CD4-positive, alpha-beta memory T cell (primary cell): Measurements from ENCODE around the gene SYT8. TPM values are rescaled to one million over a fixed set of nuclear protein-coding genes. Genes with fewer than 3 reads are reported as not detected.

ENCODE experiments used
- CTCF ChIA-PET: fragments of 350-600 bp; sonication (Branson Sonifier 250); formaldehyde crosslinking; loops from one replicate; lab custom pipeline; 2021; ENCODE audit warnings: inconsistent platforms; ENCODE audit not compliant: partially characterized antibody; lab: Charles Lee
- POLR2A ChIA-PET: fragments of 350-600 bp; sonication (Branson Sonifier 250); formaldehyde crosslinking; loops from one replicate; lab custom pipeline; 2021; ENCODE audit not compliant: partially characterized antibody; lab: Charles Lee
- DNase-seq, 5 donors: peaks; one replicate each; pipeline versions ENCODE4 v3.0.0 to v3.0.0-alpha.2; 2020 to 2022; ENCODE audit warnings: mixed read lengths in 1 of 5
- H3K27ac ChIP-seq: one replicate; pipeline ENCODE4 v1.7.0; 2013; ENCODE audit warnings: low read depth, low read length
- H3K27me3 ChIP-seq: 2 replicates; pipeline ENCODE4 v1.7.0; 2013; ENCODE audit warnings: mild to moderate bottlenecking, low read length, moderate library complexity; ENCODE audit not compliant: insufficient read depth
- H3K36me3 ChIP-seq: 2 replicates; pipeline ENCODE4 v1.7.0; 2013; ENCODE audit warnings: mild to moderate bottlenecking, low read length, moderate library complexity; ENCODE audit not compliant: insufficient read depth
- H3K4me1 ChIP-seq: 2 replicates; pipeline ENCODE4 v1.7.0; 2013; ENCODE audit warnings: mild to moderate bottlenecking, low read length, moderate library complexity; ENCODE audit not compliant: insufficient read depth
- H3K4me3 ChIP-seq, 2 donors: one replicate each; pipeline ENCODE4 v1.7.0; 2013; ENCODE audit warnings: low read length in 2 of 2, mild to moderate bottlenecking in 1 of 2
- H3K9me3 ChIP-seq, 2 donors: one replicate each; pipeline ENCODE4 v1.7.0; 2013; ENCODE audit warnings: low read length in 2 of 2, control low read depth in 1 of 2; ENCODE audit not compliant: control insufficient read depth in 1 of 2
- H3K27ac Mint-ChIP-seq, 7 donors: one replicate each; pipeline ENCODE4 v1.8.0; 2020 to 2021; ENCODE audit warnings: mixed read lengths in 7 of 7, mild to moderate bottlenecking in 6 of 7, inconsistent platforms in 3 of 7, moderate library complexity in 3 of 7
- H3K27me3 Mint-ChIP-seq, 2 donors: one replicate each; pipeline ENCODE4 v1.8.0; 2020 to 2021; ENCODE audit warnings: mixed read lengths in 2 of 2
- H3K36me3 Mint-ChIP-seq, 2 donors: one replicate each; pipeline ENCODE4 v1.8.0; 2020 to 2021; ENCODE audit warnings: mixed read lengths in 2 of 2, inconsistent platforms in 1 of 2, mild to moderate bottlenecking in 1 of 2
- H3K4me1 Mint-ChIP-seq, 4 donors: one replicate each; pipeline ENCODE4 v1.8.0; 2020 to 2021; ENCODE audit warnings: mixed read lengths in 4 of 4, mild to moderate bottlenecking in 1 of 4
- H3K4me3 Mint-ChIP-seq, 8 donors: one replicate each; pipeline ENCODE4 v1.8.0; 2020 to 2021; ENCODE audit warnings: mixed read lengths in 8 of 8, mild to moderate bottlenecking in 7 of 8, moderate library complexity in 6 of 8, inconsistent platforms in 3 of 8
- H3K9me3 Mint-ChIP-seq, 8 donors: one replicate each; pipeline ENCODE4 v1.8.0; 2020 to 2021; ENCODE audit warnings: mixed read lengths in 8 of 8, mild to moderate bottlenecking in 5 of 8, inconsistent platforms in 3 of 8, moderate library complexity in 1 of 8
- intact Hi-C: fragments of 100-400 bp; cut with micrococcal nuclease; formaldehyde crosslinking; loops from one replicate; pipeline ENCODE4 v1.15.1; 2023
- polyA plus RNA-seq, 2 donors: library from polyadenylated mRNA; unstranded; fragments of 300-500 nt; fragmentation: Illumina TruSeq; gene quantifications; one replicate each; pipeline ENCODE4 v1.2.3, GENCODE V29; 2021
- total RNA-seq, 2 experiments: library from RNA; stranded (reverse); gene quantifications; one replicate each; pipeline ENCODE4 v1.2.3, GENCODE V29; 2021

Gene SYT8
- total and polyA plus RNA-seq, 4 experiments from 2014 or later: not detected

DNA sequence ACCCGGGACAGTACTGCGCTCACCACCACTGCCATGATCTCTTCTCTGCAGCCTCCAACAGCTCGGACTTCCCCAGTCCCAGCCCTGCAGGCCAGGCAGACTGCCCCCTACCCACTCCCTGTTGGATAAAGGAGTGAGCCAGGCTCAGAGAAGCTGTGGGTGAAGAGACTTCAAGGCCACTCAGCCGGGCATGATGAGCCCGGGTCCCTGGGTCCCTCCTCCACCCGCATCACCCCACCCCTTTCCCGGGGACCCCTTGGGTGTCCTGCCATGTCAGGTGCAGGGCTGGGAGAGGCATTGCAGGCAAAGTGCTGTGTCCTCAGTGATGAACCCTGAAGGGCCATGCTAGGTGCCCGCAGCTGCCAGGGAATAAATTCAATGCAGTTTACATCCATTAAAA is 32.6 kb downstream of the SYT8 start:
- Mint-ChIP-seq H3K9me3 (peaks cover 0 to 2% (median 0%) of the 10 kb centered on the region in 8 donors), H3K36me3 (peaks cover 0 to 17% of the 10 kb centered on the region in 2 donors), H3K4me3 (no peak overlapping the region), H3K27me3 (no peaks in the 10 kb centered on the region), H3K27ac (peak overlapping the region in 3 of 7 donors; percentile 30 to 57 (median 42)), H3K4me1 (peaks cover 38 to 70% (median 56%) of the 10 kb centered on the region in 4 donors)
- H3K9me3 ChIP-seq: no peaks in the 10 kb centered on the region
- no peaks in the 10 kb centered on the region for H3K27me3 ChIP-seq
- H3K4me3 ChIP-seq: no peak overlapping the region
- no peak overlapping the region for H3K27ac ChIP-seq
- intact Hi-C loops: no loop called here
- H3K4me1 ChIP-seq: peaks cover 93% of the 10 kb centered on the region
- ChIA-PET POLR2A (interaction anchor here (1.1 to 7.0 kb wide), 2 partner anchors 13 to 55 kb away, joined by 3 to 139 read pairs; partner anchors contain the start of gene LSP1), CTCF (interaction anchor here (1.0 to 1.2 kb wide), 3 partner anchors 9 to 17 kb away, joined by 3 read pairs; no protein-coding TSS in a partner anchor)
- DNase-seq: peak in 1 of 5 donors; percentile 9
- H3K36me3 ChIP-seq: no peaks in the 10 kb centered on the region

DNA sequence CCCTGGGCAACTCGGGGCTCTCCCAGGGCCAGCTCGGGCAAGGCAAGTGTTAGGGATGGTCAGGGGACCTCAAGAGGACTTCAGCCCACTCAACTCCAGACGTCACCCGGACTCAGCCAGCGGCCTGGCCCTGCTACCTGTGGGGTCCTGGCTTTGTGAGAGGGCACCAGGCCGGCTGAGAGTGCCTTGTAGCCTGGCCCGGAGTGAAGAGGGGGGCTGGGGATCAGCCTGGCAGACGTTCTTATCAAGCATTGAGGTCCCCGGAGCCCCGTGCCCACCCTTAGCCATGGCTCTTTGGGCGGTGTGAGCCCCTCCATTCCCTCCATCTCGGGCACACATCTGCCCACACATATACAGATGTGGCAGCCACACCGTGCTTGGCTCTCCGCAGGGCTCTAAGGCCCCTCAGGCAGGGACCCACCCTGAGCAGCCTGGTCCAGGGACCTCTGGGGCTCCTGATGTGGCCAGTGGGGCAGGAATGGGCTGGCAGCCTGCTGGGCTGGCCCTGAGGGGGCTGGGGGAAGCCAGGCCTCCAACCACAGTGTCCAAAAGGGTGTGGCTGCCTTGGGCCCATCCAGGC is 33.4 kb downstream of the SYT8 start:
- Histone ChIP-seq H3K27ac (no peak overlapping the region), H3K36me3 (no peaks in the 10 kb centered on the region)

DNA sequence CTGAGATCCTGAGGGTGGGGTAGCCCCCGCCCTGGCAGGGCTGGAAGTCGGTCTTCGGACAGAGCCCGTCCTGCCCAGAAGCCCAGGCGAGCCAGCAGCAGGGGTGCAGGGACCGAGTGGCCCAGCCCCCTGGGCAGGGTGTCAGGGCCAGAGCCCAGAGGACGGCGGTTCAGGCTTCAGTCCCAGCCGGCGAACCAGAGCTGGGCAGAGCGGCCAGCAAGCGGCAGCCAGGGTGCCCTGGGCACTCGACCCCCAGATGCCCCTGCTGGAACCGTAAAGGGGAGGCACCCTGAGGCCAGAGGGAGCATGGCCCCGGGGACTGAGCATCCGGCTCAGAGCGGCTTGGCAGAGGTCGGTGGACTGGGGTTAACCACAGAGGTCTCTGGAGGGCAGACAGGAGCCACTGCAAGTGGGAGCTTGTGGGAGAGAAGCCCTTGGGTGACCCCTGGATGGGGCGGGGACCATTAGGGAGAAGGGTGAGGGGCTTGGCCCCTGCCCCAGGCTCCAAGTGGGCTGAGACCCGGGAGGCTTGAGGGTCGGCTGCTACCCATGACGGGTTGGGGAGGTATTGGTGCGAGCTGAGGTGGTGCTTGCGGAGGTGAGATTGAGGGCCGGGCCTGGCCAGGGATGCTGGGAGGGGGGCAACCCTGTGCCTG is 34.0 kb downstream of the SYT8 start:
- no peaks in the 10 kb centered on the region for H3K36me3 ChIP-seq
- no peaks in the 10 kb centered on the region for H3K27me3 Mint-ChIP-seq
- ChIA-PET CTCF (interaction anchor here (1.1 to 2.3 kb wide), 2 partner anchors 14 to 17 kb away, joined by 3 to 10 read pairs; no protein-coding TSS in a partner anchor), POLR2A (interaction anchor here (2.2 to 7.0 kb wide), 4 partner anchors 13 to 21 kb away, joined by 8 to 139 read pairs (median 11); partner anchors contain the start of gene LSP1)
- H3K27ac Mint-ChIP-seq: peak overlapping the region; percentile 67 to 91 (median 78)
- H3K4me3 Mint-ChIP-seq: peak overlapping the region in 7 of 8 donors; percentile 24 to 79 (median 65)
- peaks cover 37 to 76% (median 60%) of the 10 kb centered on the region in 4 donors for H3K4me1 Mint-ChIP-seq
- H3K9me3 ChIP-seq: no peaks in the 10 kb centered on the region
- H3K4me1 ChIP-seq: peaks cover 83% of the 10 kb centered on the region
- peak in 1 of 5 donors; percentile 20 for DNase-seq
- H3K36me3 Mint-ChIP-seq: peaks cover 0 to 17% of the 10 kb centered on the region in 2 donors
- intact Hi-C loops: no loop called here
- peaks cover 0 to 2% (median 0%) of the 10 kb centered on the region in 8 donors for H3K9me3 Mint-ChIP-seq
- H3K4me3 ChIP-seq: no peak overlapping the region
- no peaks in the 10 kb centered on the region for H3K27me3 ChIP-seq
- H3K27ac ChIP-seq: no peak overlapping the region

More for the DNA sequence above, 33.4 kb downstream of the SYT8 start:
- peaks cover 0 to 2% (median 0%) of the 10 kb centered on the region in 8 donors for H3K9me3 Mint-ChIP-seq
- peak in 1 of 5 donors; percentile 5 for DNase-seq
- no peaks in the 10 kb centered on the region for H3K9me3 ChIP-seq
- ChIA-PET POLR2A (interaction anchor here (2.2 to 7.0 kb wide), 3 partner anchors 14 to 20 kb away, joined by 10 to 139 read pairs (median 12); partner anchors contain the start of gene LSP1), CTCF (interaction anchor here (1.2 kb wide), 1 partner anchor 17 kb away, joined by 3 read pairs; no protein-coding TSS in a partner anchor)
- intact Hi-C loops: no loop called here
- H3K27me3 ChIP-seq: no peaks in the 10 kb centered on the region
- no peak overlapping the region for H3K4me3 ChIP-seq
- H3K4me1 Mint-ChIP-seq: peaks cover 37 to 76% (median 60%) of the 10 kb centered on the region in 4 donors
- H3K36me3 Mint-ChIP-seq: peaks cover 0 to 17% of the 10 kb centered on the region in 2 donors
- peak overlapping the region in 2 of 7 donors; percentile 57 to 63 for H3K27ac Mint-ChIP-seq
- H3K4me3 Mint-ChIP-seq: peak overlapping the region in 1 of 8 donors; percentile 20
- no peaks in the 10 kb centered on the region for H3K27me3 Mint-ChIP-seq
- H3K4me1 ChIP-seq: peaks cover 89% of the 10 kb centered on the region

DNA sequence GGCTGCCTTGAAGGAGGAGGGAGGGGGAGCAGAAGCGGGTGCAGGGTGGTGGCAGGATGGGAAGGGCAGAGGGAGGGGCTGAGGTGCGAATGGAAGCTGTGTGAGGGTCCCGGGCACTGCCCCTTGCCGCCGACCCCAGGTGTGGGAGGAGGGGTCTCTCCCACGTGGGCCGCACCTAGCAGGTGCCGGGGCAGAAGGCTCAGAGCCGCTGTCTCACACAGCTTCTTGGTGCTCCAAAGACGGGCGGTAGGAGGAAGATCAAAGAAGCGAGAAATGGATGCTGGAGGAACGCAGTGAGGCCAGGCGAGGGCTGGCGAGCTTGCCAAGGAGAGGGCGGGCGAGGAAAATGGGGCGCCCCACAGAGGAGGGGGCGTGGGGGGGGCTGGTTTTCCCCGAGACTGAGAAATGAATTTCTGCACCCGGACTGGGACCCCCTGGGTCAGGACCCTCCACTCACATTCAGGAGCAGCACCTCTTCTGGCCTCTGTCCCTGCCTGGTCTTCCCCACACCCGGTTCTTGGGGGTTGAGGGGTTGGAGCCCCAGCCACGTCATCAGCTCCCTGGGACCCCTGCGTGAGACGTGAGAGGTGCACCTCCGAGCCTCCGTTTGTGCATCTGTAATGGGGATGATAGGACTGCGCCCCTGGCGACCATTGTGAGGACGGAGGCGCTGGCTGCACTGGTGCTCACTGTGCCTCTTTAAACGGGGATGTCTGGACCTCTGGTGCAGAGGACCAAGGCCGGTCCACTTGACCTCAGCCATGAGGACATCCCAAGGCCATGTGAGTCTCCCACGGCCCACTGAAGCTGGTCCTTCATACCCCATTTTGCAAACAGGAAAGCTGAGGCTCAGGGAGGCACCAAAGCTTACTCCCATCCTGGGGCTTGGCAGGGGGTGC is 34.9 kb downstream of the SYT8 start:
- H3K9me3 Mint-ChIP-seq: no peaks in the 10 kb centered on the region
- ChIA-PET CTCF (interaction anchor here (1.1 to 2.3 kb wide), 4 partner anchors 13 to 179 kb away, joined by 3 to 10 read pairs (median 3); no protein-coding TSS in a partner anchor), POLR2A (interaction anchor here (0.7 to 7.0 kb wide), 7 partner anchors 12 to 48 kb away, joined by 3 to 139 read pairs (median 8); partner anchors contain the start of genes LSP1 and PRR33)
- H3K27ac Mint-ChIP-seq: peak overlapping the region; percentile 74 to 95 (median 90)
- H3K9me3 ChIP-seq: no peaks in the 10 kb centered on the region
- H3K4me1 ChIP-seq: peaks cover 74% of the 10 kb centered on the region
- no peaks in the 10 kb centered on the region for H3K36me3 ChIP-seq
- H3K36me3 Mint-ChIP-seq: peaks cover 0 to 17% of the 10 kb centered on the region in 2 donors
- peak overlapping the region; percentile 28 for H3K27ac ChIP-seq
- H3K4me1 Mint-ChIP-seq: peaks cover 33 to 75% (median 59%) of the 10 kb centered on the region in 4 donors
- no peaks in the 10 kb centered on the region for H3K27me3 Mint-ChIP-seq
- intact Hi-C loops: no loop called here
- peak overlapping the region in 7 of 8 donors; percentile 51 to 87 (median 78) for H3K4me3 Mint-ChIP-seq
- no peaks in the 10 kb centered on the region for H3K27me3 ChIP-seq
- peak in 1 of 5 donors; percentile 34 for DNase-seq
- no peak overlapping the region for H3K4me3 ChIP-seq

DNA sequence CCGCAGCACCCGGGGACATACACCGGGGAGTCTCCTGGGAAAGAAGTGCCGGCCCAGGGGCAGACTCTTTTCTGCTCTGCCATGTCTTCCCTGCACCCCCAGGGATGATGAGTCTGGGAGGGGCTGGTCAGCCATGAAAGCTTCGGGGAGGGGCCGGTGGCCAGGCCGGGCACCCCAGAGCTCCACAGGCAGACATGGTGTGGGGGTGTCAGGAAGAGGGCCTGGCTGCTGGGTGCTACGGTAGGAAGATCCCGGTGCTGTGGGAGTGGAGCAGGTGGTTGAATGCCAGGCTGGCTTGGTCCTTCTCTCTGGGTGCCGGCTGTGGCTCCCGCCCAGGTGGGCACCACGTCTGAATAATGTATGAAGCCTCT is 35.5 kb downstream of the SYT8 start:
- Histone ChIP-seq H3K4me3 (no peak overlapping the region), H3K27ac (peak overlapping the region; percentile 28), H3K36me3 (no peaks in the 10 kb centered on the region), H3K27me3 (no peaks in the 10 kb centered on the region), H3K4me1 (peaks cover 70% of the 10 kb centered on the region), H3K9me3 (no peaks in the 10 kb centered on the region)
- Mint-ChIP-seq H3K36me3 (peaks cover 0 to 17% of the 10 kb centered on the region in 2 donors), H3K27ac (peak overlapping the region; percentile 84 to 97 (median 91)), H3K4me3 (peak overlapping the region; percentile 72 to 91 (median 82)), H3K4me1 (peaks cover 32 to 77% (median 56%) of the 10 kb centered on the region in 4 donors), H3K27me3 (no peaks in the 10 kb centered on the region), H3K9me3 (peaks cover 0 to under 1% (median 0%) of the 10 kb centered on the region in 8 donors)
- no peak for DNase-seq
- ChIA-PET POLR2A (interaction anchor here (0.7 to 7.0 kb wide), 7 partner anchors 11 to 47 kb away, joined by 3 to 139 read pairs (median 8); partner anchors contain the start of genes LSP1 and PRR33), CTCF (interaction anchor here (1.1 to 2.3 kb wide), 4 partner anchors 12 to 179 kb away, joined by 3 to 10 read pairs (median 3); no protein-coding TSS in a partner anchor)
- intact Hi-C loops: no loop called here
